ENCODE measurements around the gene PHETA2. TPM values are rescaled to one million over a fixed set of nuclear protein-coding genes. Genes with fewer than 3 reads are reported as not detected.
A peak's percentile ranks its signal among the peaks of the same experiment; 100 is the strongest.

Gene PHETA2
- total and polyA plus RNA-seq, 2 of the 13 experiments (the other 11 are each of a cell fraction or from before 2014, with no cell fraction given) = 0.07 TPM; not detected in 1

- TF ChIP-seq TERF1 (CRISPR knock-in tag; IDR thresholded peaks at IDR 0.05) (no peak), EHMT2 (IDR thresholded peaks at IDR 0.05; ENCODE audit: borderline replicate concordance, low read depth, low read length) (peak; percentile 53; the same call in 1 of the 2 replicates), CCAR2 (optimal IDR thresholded peaks at IDR 0.05; ENCODE audit: low read depth, low read length) (no peak), ZC3H4 (CRISPR knock-in tag; IDR thresholded peaks at IDR 0.05; ENCODE audit: borderline replicate concordance) (0 out of 2 replicates have a peak, but pooled peaks have one; percentile 36), ZNF24 (IDR thresholded peaks at IDR 0.05) (no peak), ZNF12 (CRISPR knock-in tag; IDR thresholded peaks at IDR 0.05) (peak; percentile 23; the same call in 1 of the 2 replicates), MAX (IDR thresholded peaks at IDR 0.05) (peak; percentile 98), ARHGAP35 (CRISPR knock-in tag; IDR thresholded peaks at IDR 0.05; ENCODE audit: borderline replicate concordance) (peak; percentile 81; the same call in 1 of the 2 replicates), ATF3 (CRISPR knock-in tag; IDR thresholded peaks at IDR 0.05) (no peak; the same call in 1 of the 2 replicates), ZNF17 (CRISPR knock-in tag; IDR thresholded peaks at IDR 0.05) (no peak), SMC3 (IDR thresholded peaks at IDR 0.05; ENCODE audit: low read length) (no peak), SMAD9 (CRISPR knock-in tag; IDR thresholded peaks at IDR 0.05) (peak; percentile 91), ZXDC (CRISPR knock-in tag; IDR thresholded peaks at IDR 0.05) (0 out of 2 replicates have a peak, but pooled peaks have one; percentile 36), IRF2 (CRISPR knock-in tag; IDR thresholded peaks at IDR 0.05) (peak; percentile 24; the same call in 1 of the 2 replicates), MTA1 (CRISPR knock-in tag; IDR thresholded peaks at IDR 0.05; ENCODE audit: borderline replicate concordance) (peak; percentile 94; the same call in 1 of the 2 replicates), MNT (IDR thresholded peaks at IDR 0.05) (no peak), ZSCAN22 (CRISPR knock-in tag; IDR thresholded peaks at IDR 0.05) (0 out of 2 replicates have a peak, but pooled peaks have one; percentile 27), PRDM15 (CRISPR knock-in tag; IDR thresholded peaks at IDR 0.05) (peak; percentile 53; the same call in 1 of the 2 replicates)
Measured at GRCh38 chr22:42070517-42071422, 3.3 kb upstream of the PHETA2 start, which contains the start of gene NAGA (continued).
